HepG2 (cell line): ENCODE measurements around the gene CBY1.

ENCODE experiments used
- ARID2 ChIP-seq: sonication (generic); formaldehyde crosslinking; IDR thresholded peaks from 2 replicates; pipeline ENCODE4 v1.8.1; 2022; ENCODE audit warnings: mild to moderate bottlenecking, missing genetic modification reagents, borderline replicate concordance
- ATM ChIP-seq: fragments of 450-650 bp; IDR thresholded peaks from 2 replicates; pipeline ENCODE4 v1.7.1; 2017; ENCODE audit warnings: mild to moderate bottlenecking, borderline replicate concordance
- GABPA ChIP-seq, 2 experiments: IDR thresholded peaks; 2 replicates each; pipeline ENCODE4 v1.6.1; 2011 to 2016; ENCODE audit warnings: low read depth in 2 of 2, low read length in 1 of 2, missing biosample characterization in 1 of 2, missing genetic modification characterization in 1 of 2
- JUND ChIP-seq: sonication (generic); formaldehyde crosslinking; IDR thresholded peaks from 2 replicates; pipeline ENCODE4 v1.8.0; 2022; ENCODE audit warnings: mild to moderate bottlenecking, missing genetic modification reagents
- MTF1 ChIP-seq: sonication (generic); formaldehyde crosslinking; IDR thresholded peaks from 2 replicates; pipeline ENCODE4 v1.5.0; 2020; ENCODE audit warnings: missing genetic modification reagents
- POLR2AphosphoS5 ChIP-seq: IDR thresholded peaks from 2 replicates; pipeline ENCODE4 v1.6.1; 2012; ENCODE audit warnings: low read depth, low read length
- SMC3 ChIP-seq: IDR thresholded peaks from 2 replicates; pipeline ENCODE4 v1.6.1; 2011; ENCODE audit warnings: low read length, improper control_type of control experiment
- SNAI1 ChIP-seq: sonication (generic); formaldehyde crosslinking; IDR thresholded peaks from 2 replicates; pipeline ENCODE4 v1.5.0; 2020; ENCODE audit warnings: mild to moderate bottlenecking, missing genetic modification reagents, borderline replicate concordance
- SYNCRIP ChIP-seq: fragments of 200-400 bp; formaldehyde crosslinking; IDR thresholded peaks from 2 replicates; pipeline ENCODE4 v1.6.1; 2018; ENCODE audit warnings: mild to moderate bottlenecking, low read depth, low read length; ENCODE audit not compliant: insufficient read depth
- TGIF2 ChIP-seq: IDR thresholded peaks from 2 replicates; pipeline ENCODE4 v1.6.1; 2016; ENCODE audit warnings: control low read depth, missing compliant biosample characterization
- ZNF331 ChIP-seq: sonication (generic); formaldehyde crosslinking; IDR thresholded peaks from 2 replicates; pipeline ENCODE4 v1.4.0; 2020; ENCODE audit warnings: missing genetic modification reagents
- TF ChIP-seq, protein P1 (sequence below): sonication (generic); formaldehyde crosslinking; IDR thresholded peaks from 2 replicates; pipeline ENCODE4; 2020; ENCODE audit warnings: missing genetic modification reagents, mild to moderate bottlenecking, borderline replicate concordance
- TF ChIP-seq, protein P2 (sequence below): sonication (generic); formaldehyde crosslinking; IDR thresholded peaks from 2 replicates; pipeline ENCODE4 v1.5.0; 2020; ENCODE audit warnings: mild to moderate bottlenecking, missing genetic modification reagents, moderate library complexity

DNA sequence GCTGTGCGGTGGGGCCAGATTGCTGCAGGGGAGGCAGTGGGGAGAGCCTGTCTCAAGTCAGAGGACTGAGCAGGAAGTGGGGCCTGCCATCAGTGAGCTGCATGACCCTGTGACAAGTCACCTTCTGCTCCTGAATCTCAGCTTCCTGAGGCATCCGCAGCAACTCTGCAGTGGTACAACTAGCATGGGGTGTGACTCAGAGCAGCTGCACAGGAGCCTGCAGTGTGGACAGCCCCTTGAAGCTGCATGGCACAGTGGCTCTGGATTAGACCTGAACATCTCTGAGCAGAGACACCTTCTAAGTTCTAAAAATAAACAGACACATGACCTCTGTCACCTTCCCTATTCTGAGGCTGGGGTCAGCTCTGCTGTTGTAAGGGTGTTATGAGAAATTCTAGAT, 18.2 kb upstream of the CBY1 start:
- TF ChIP-seq SMC3 (no peak), SNAI1 (CRISPR knock-in tag) (no peak), ATM (no peak), ZNF331 (CRISPR knock-in tag) (no peak), ARID2 (no peak), GABPA (IDR thresholded peaks at IDR 0.05; ENCODE audit: low read depth, low read length) (no peak), GABPA (CRISPR knock-in tag; IDR thresholded peaks at IDR 0.05; ENCODE audit: low read depth) (no peak), POLR2AphosphoS5 (no peak), SYNCRIP (no peak), JUND (no peak), TGIF2 (CRISPR knock-in tag) (no peak), MTF1 (no peak)
- TF ChIP-seq, protein P1, sequence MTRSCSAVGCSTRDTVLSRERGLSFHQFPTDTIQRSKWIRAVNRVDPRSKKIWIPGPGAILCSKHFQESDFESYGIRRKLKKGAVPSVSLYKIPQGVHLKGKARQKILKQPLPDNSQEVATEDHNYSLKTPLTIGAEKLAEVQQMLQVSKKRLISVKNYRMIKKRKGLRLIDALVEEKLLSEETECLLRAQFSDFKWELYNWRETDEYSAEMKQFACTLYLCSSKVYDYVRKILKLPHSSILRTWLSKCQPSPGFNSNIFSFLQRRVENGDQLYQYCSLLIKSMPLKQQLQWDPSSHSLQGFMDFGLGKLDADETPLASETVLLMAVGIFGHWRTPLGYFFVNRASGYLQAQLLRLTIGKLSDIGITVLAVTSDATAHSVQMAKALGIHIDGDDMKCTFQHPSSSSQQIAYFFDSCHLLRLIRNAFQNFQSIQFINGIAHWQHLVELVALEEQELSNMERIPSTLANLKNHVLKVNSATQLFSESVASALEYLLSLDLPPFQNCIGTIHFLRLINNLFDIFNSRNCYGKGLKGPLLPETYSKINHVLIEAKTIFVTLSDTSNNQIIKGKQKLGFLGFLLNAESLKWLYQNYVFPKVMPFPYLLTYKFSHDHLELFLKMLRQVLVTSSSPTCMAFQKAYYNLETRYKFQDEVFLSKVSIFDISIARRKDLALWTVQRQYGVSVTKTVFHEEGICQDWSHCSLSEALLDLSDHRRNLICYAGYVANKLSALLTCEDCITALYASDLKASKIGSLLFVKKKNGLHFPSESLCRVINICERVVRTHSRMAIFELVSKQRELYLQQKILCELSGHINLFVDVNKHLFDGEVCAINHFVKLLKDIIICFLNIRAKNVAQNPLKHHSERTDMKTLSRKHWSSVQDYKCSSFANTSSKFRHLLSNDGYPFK, result no peak
- TF ChIP-seq, protein P2, sequence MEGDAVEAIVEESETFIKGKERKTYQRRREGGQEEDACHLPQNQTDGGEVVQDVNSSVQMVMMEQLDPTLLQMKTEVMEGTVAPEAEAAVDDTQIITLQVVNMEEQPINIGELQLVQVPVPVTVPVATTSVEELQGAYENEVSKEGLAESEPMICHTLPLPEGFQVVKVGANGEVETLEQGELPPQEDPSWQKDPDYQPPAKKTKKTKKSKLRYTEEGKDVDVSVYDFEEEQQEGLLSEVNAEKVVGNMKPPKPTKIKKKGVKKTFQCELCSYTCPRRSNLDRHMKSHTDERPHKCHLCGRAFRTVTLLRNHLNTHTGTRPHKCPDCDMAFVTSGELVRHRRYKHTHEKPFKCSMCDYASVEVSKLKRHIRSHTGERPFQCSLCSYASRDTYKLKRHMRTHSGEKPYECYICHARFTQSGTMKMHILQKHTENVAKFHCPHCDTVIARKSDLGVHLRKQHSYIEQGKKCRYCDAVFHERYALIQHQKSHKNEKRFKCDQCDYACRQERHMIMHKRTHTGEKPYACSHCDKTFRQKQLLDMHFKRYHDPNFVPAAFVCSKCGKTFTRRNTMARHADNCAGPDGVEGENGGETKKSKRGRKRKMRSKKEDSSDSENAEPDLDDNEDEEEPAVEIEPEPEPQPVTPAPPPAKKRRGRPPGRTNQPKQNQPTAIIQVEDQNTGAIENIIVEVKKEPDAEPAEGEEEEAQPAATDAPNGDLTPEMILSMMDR (CRISPR knock-in tag), result no peak
